HG02885 (cell line): ENCODE data around the gene C8A.

ENCODE experiments used
- ATAC-seq: cut with Tn5 transposase; IDR thresholded peaks from one replicate; pipeline ENCODE4 v1.9.1; 2021; ENCODE audit warnings: mild to moderate bottlenecking; ENCODE audit not compliant: unreplicated experiment, poor library complexity

C8A gene

GRCh38 chr1:56880774-56881173, 26.2 kb downstream of the C8A start:
- no peak for ATAC-seq

DNA sequence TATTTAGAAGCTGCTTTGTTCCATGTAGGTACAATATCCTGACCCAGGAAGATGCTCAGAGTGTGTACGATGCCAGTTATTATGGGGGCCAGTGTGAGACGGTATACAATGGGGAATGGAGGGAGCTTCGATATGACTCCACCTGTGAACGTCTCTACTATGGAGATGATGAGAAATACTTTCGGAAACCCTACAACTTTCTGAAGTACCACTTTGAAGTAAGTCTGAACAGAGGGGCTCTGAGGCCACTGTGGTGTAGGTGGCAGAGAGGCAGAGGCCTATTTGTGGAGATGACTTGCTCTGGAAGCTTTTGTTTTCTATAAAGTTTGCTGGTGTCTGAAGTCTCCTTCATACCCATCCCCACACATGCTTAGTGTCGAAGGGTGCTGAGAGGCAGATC, 26.8 kb downstream of the C8A start:
- ATAC-seq, result no peak

DNA sequence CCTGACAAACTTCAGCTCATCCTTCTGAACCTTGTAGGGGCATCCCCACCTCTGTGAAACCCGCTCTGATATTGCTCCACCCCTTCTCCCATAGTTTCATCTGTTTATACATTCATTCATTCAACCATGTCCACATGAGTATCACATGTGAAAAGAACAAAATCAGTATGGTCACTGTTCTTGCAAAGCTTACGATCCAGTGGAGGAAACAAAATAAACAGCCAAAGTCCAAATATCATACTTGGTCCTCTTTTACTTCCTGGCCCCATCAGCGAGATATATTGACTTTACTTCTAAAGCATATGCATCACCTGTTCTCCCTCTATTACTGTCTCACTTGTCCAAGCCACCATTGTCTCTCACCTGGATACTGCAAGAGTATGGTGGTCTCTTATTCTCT, 35.6 kb downstream of the C8A start:
- no peak for ATAC-seq

GRCh38 chr1:56894014-56894413, 39.4 kb downstream of the C8A start:
- ATAC-seq, result no peak

DNA sequence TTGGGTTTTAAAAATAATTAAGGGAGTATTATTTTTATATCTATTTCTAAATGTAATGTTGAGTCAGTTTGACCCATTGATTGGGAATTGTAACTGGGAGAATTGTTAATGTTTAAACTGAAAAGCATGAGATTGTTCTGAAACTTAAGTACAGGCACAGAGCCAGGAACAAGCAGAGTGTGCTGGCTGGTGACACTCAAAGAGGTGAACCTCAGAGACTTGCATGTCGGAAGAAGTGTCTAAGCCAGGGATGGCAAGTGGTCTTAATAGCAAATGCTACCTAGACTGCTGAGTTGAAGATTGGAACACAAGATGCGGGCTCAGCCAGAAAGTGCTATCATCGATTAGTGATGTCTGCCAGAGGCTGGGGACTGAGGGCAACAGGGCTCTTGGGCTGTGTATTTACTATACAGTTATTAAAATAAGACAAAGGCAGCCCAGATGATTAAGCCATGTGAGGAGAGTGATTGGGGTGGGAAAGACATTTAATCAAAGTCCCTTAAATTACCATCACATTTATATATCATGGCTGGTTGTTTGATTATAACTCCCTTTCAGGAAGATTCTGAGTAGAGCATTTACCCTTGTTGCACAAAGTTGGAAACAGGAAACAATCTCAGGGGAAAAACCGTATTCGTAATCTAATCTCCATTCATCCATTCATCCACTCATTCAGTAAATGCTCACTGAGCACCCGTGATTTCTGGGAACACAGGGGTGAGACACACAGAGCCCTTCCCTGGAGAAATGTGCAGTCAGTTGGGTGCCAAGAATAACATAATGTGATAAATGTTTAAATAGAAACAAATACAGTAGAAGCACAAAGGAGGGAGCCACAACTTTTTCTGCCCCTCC, 42.8 kb downstream of the C8A start:
- ATAC-seq, result no peak

DNA sequence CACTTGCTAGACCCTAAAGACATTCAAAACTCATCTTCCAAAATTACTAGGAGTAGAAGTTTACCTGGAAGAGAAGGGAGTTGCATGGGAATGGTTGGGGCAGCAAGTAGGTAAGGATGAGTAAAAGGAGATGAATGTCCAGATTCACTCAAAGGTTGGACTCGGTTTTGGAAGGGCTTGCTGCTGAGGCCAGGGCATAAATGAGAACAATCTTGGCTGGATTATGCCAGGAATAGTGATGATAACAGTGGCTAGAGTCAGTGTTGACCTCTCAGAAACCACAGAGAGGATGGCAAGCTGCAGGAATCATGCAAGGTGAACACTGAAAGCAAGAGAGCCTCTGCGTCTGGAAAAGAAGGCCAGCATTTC, 43.4 kb downstream of the C8A start:
- ATAC-seq, result no peak

DNA sequence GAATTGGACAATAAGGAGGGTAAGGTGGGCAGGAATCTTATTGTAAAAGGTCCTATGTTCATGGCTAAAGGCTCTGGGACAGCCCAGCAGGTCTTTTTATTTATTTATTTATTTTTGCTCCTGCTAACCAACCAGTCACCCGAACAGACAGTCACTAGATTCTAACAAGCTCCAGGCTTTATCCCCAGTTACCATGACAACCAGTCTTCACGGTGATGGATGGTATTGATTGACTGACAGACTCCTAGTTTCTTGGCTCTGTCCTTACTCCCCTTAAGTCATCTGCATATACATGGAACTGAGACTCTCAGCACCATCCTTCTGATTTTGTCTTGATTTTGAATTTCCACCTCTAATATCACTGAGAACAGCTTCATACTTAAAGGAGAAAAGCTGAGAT, 44.3 kb downstream of the C8A start:
- ATAC-seq, result no peak

GRCh38 chr1:56901716-56902115, 47.1 kb downstream of the C8A start:
- no peak for ATAC-seq

- no peak for ATAC-seq
Measured at GRCh38 chr1:56903778-56904177, 49.2 kb downstream of the C8A start.

DNA sequence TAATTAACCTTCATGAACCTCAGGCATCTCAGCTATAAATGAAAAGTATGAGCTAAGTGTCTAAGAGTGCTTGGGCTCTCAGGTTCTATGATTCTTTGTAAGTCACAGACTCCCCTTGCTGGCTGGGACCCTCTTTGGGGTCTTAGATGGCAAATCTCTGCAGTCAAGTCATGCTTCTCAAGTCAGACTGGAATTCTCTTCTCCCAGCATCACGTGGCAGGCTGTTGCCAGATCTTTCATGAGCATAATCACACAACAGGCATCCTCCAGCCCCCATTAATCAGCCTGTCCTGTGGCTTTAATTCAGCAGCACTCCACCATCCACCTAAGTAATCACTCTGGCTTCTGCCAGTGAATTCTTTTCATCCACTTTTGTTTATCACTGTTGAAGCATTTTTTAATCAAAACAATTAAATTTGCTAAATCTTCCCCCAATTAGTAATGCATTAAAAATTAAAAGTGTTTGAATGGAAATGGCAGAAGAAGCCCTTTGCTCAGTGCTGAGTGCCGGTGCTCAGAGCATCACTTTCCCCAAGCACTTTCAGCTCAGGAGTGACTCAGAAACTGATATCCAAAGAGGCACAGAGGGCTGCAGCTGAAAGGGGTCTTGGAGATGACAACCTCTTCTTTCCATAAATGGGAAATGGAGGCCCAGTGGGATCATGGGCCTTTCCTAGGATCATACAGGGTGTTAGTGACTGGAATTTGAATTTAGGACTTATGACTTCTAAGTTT, 50.2 kb downstream of the C8A start:
- ATAC-seq, result no peak

DNA sequence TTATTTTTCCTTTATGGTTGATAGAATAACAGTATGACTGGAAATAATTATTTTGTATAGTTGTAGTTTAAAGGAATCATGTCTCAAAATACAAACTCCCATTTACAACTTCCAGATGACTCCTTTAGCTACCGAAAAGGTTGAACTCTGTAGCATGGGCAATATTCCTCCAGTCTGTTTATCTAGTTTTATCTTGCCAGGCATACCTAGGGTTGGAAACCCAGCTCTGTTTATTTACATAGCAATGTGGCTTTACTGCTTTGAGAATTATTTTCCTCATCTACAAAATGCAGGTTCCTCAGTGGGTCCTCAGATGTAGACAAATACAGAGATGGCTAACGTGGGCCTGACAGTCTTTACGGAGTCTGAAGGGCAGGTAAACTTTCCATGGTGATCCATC, 51.1 kb downstream of the C8A start:
- no peak for ATAC-seq

- no peak for ATAC-seq
Measured at GRCh38 chr1:56908619-56909221, 54.1 kb downstream of the C8A start.

DNA sequence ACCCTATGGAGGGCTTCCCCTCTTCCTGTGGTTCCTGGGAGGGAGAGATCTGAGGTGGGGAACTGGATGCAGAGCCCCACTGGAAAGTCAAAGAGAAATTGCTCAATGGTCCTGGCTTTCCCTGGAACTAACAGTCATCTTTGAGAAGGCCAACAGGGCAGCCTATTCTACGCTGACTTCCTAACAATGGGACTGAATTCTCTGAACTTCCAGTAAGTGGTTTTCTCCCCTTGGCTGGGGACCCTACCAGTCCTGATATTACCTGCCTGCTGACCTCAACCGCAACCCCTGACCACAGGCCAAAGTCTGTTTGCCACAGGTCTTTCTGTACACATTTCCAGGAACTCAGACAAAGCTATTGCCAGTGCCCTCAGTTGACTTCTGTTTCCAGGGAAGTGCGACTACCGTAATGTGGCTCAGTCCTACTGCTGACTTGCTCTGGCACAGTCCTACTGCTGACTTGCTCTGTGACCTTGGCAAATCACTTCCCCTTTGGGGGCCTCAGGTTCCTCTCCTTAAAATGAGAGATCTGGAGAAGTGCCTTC, 55.9 kb downstream of the C8A start:
- ATAC-seq, result no peak

DNA sequence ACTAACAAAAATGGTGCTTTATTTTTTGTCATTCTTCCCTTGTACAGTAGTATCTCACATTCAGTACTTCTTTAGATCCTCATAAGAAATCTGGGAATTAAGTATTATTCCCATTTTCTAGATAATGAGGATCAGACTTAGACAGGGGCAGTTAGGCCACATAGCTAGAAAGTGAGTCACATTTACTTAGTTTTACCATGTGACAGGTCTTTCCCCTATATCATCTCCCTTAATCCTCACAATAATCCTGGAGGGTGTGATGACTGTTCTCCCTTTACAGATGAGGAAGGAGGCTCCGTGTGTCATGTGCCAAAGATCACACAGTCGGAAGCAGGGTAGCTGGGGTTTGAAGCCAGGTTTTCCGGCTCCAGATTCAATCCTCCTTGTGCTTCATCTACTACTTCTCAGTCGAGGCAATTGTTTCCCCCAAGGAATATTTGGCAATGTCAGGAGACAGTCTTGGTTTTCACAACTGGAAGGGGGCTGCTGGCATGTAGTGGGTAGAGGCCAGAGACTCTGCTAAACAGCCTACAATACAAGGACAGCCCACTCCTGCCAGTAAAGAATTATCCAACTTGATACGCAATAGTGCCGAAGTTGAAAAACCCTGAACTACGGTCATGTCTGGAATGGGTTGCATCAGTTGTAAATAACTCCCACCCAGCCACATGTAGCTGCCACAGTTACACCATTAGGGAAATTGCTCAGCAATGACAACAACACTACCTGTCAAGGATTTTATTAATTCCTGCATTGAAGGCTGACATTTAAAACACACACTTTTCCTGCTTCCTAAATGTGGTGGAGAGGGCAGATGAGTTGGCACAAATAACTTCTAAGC, 56.7 kb downstream of the C8A start:
- no peak for ATAC-seq

- ATAC-seq, result no peak
Measured at GRCh38 chr1:56912325-56912724, 57.7 kb downstream of the C8A start.

GRCh38 chr1:56915960-56916359, 61.4 kb downstream of the C8A start:
- no peak for ATAC-seq

GRCh38 chr1:56916630-56917029, 62.0 kb downstream of the C8A start:
- no peak for ATAC-seq

DNA sequence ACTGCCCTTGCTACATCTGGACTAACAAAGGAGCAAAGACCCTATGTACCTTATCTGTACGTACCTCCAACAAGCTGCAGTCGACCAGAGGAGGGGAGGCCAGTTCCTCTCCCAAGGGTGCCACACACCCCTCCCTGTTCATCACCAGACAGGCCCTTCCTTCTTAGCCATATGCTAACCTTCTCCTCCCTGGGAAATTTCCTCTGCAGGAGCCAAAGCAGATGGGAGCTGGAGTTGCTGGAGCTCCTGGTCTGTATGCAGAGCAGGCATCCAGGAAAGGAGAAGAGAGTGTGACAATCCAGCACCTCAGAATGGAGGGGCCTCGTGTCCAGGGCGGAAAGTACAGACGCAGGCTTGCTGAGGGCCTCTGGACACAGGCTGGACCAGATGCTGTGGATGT, 62.8 kb downstream of the C8A start:
- no peak for ATAC-seq

DNA sequence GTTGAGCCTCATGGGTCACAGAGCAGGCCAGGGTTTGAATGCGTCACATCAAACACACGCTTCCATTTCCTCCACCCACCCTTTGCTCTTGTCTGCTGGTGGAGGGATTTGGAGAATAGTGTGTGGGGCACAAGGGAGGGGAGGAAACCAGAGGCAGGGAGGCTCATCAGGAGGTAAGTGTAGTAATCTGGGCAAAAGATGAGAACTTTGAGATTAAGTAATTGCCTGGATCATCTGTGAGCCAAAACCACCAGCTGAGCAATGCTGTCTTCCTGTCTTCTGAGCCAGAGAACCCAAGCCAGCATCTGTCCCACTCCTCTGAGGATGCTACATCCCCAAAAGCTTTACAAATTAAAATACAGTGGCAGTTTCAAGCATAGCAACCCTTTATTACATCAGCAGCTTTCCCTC, 66.0 kb downstream of the C8A start:
- ATAC-seq, result no peak

DNA sequence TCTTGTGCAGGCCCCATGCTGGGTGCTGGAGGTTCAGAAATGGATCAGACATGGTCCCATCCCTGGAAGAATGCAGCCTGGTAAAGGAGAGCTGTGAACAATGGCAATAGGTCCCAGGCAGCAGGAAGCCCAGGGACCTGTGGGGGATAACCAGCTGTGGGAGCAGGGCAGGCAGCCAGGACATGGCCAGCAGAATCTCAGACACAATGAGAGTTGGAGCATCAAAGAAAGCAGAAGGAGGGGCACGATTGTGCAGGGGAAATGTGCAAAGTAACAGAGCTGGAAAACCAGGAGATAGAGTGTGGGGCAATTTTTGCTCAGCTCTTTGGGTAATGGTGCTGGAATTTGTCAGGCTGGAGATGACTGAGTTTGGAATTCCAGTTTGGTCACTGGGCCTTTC, 66.9 kb downstream of the C8A start:
- no peak for ATAC-seq
